Caco-2 (cell line): ENCODE data around the gene HADH. TPM values are rescaled to one million over a fixed set of nuclear protein-coding genes. Genes with fewer than 3 reads are reported as not detected.

Source experiments
- BruUV-seq: library from RNA; stranded (reverse); fragments of 400-500 nt; replicated peaks from 2 replicates; lab custom pipeline; 2021; lab: Mats Ljungman, UMichigan
- CTCF ChIA-PET: fragments of 300-600 bp; sonication (Branson Sonifier 250); formaldehyde crosslinking; loops from one replicate; lab custom pipeline; 2022; ENCODE audit warnings: antibody characterized with exemption; lab: Charles Lee
- POLR2A ChIA-PET: fragments of 300-600 bp; sonication (Branson Sonifier 250); formaldehyde crosslinking; loops from one replicate; lab custom pipeline; 2022; ENCODE audit warnings: antibody characterized with exemption; lab: Charles Lee
- DNase-seq, 2 experiments: peaks; one replicate each; pipeline versions ENCODE4 v3.0.0 to v3.0.0-alpha.2; 2020 to 2022
- H3K27me3 ChIP-seq: replicated peaks from 2 replicates; pipeline ENCODE4 v1.6.0; 2011; ENCODE audit warnings: low read length; ENCODE audit not compliant: control insufficient read depth, insufficient read depth
- H3K36me3 ChIP-seq: 2 replicates; pipeline ENCODE4 v1.5.1; 2011; ENCODE audit warnings: low read length; ENCODE audit not compliant: control insufficient read depth, insufficient read depth
- H3K4me1 ChIP-seq: fragments of 250-450 bp; sonication (Bioruptor Pico); 2 replicates; pipeline ENCODE4 v1.5.1; 2020; ENCODE audit warnings: mild to moderate bottlenecking
- H3K4me3 ChIP-seq: 2 replicates; pipeline ENCODE4 v1.5.1; 2011; ENCODE audit warnings: low read depth, mild to moderate bottlenecking, control low read depth, low read length
- H3K9me3 ChIP-seq: fragments of 250-450 bp; sonication (Bioruptor Pico); 2 replicates; pipeline ENCODE4 v1.5.1; 2020; ENCODE audit warnings: mild to moderate bottlenecking, moderate library complexity
- H3K27ac Mint-ChIP-seq: one replicate; pipeline ENCODE4 v1.8.0; 2022; ENCODE audit warnings: mixed read lengths; ENCODE audit not compliant: unreplicated experiment
- H3K27me3 Mint-ChIP-seq: one replicate; pipeline ENCODE4 v1.8.0; 2022; ENCODE audit warnings: mixed read lengths; ENCODE audit not compliant: insufficient read depth, unreplicated experiment
- H3K36me3 Mint-ChIP-seq: one replicate; pipeline ENCODE4 v1.8.0; 2022; ENCODE audit warnings: mild to moderate bottlenecking, mixed read lengths; ENCODE audit not compliant: insufficient read depth, unreplicated experiment
- H3K4me1 Mint-ChIP-seq: one replicate; pipeline ENCODE4 v1.8.0; 2022; ENCODE audit warnings: low read depth, mixed read lengths; ENCODE audit not compliant: unreplicated experiment
- H3K4me3 Mint-ChIP-seq: one replicate; pipeline ENCODE4 v1.8.0; 2022; ENCODE audit warnings: mild to moderate bottlenecking, moderate library complexity, mixed read lengths; ENCODE audit not compliant: unreplicated experiment
- H3K9me3 Mint-ChIP-seq: one replicate; pipeline ENCODE4 v1.8.0; 2022; ENCODE audit warnings: mixed read lengths; ENCODE audit not compliant: unreplicated experiment
- intact Hi-C: fragments of 100-400 bp; cut with micrococcal nuclease; formaldehyde crosslinking; loops from one replicate; pipeline ENCODE4 v1.10.0; 2022; ENCODE audit not compliant: unreplicated experiment
- total RNA-seq: library from RNA; stranded (reverse); gene quantifications from 2 replicates; pipeline ENCODE4 v1.2.3, GENCODE V29; 2022
- TF ChIP-seq, protein P1 (sequence below), 2 experiments: fragments of 200-600 bp in 1 of 2; IDR thresholded peaks; 1 replicate in 1 of 2; 2 replicates in 1 of 2; pipeline versions ENCODE4 v1.5.1 to v1.8.0; 2011 to 2022; ENCODE audit warnings: antibody characterized with exemption in 1 of 2, control low read depth in 1 of 2, inconsistent platforms in 1 of 2, low read depth in 1 of 2, low read length in 1 of 2, mild to moderate bottlenecking in 1 of 2, moderate library complexity in 1 of 2; ENCODE audit not compliant: insufficient read depth in 1 of 2, severe bottlenecking in 1 of 2, unreplicated experiment in 1 of 2

The HADH gene
- total RNA-seq, 1 experiment from 2014 or later: 35.8 TPM

DNA sequence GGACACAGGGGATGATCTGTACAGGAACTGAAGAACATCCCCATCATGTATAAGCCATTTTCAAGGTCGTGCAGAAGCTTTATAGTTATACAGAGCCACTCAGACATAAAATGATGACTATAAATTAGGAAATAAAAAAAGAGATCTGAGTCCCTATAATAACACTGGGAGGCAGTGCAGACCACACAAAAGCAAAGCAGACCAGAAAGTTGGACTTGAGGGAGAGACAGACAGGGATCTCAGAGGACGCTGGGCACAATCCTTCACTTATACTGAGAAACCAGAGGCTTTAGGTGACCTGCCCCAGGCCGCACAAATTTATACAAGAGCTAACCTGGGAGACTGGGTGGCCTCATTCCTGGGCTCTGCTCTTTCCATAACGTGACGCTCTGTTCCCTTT is 70.5 kb downstream of the HADH start:
- Mint-ChIP-seq H3K27ac (no peak overlapping the region), H3K36me3 (no peaks in the 10 kb centered on the region), H3K27me3 (no peaks in the 10 kb centered on the region), H3K4me1 (peaks cover 6% of the 10 kb centered on the region), H3K9me3 (no peaks in the 10 kb centered on the region), H3K4me3 (no peak overlapping the region)
- no TSS peak for BruUV-seq
- ChIA-PET CTCF (no interaction called here), POLR2A (no interaction called here)
- H3K36me3 ChIP-seq: no peaks in the 10 kb centered on the region
- H3K4me1 ChIP-seq: no peaks in the 10 kb centered on the region
- TF ChIP-seq, protein P1, sequence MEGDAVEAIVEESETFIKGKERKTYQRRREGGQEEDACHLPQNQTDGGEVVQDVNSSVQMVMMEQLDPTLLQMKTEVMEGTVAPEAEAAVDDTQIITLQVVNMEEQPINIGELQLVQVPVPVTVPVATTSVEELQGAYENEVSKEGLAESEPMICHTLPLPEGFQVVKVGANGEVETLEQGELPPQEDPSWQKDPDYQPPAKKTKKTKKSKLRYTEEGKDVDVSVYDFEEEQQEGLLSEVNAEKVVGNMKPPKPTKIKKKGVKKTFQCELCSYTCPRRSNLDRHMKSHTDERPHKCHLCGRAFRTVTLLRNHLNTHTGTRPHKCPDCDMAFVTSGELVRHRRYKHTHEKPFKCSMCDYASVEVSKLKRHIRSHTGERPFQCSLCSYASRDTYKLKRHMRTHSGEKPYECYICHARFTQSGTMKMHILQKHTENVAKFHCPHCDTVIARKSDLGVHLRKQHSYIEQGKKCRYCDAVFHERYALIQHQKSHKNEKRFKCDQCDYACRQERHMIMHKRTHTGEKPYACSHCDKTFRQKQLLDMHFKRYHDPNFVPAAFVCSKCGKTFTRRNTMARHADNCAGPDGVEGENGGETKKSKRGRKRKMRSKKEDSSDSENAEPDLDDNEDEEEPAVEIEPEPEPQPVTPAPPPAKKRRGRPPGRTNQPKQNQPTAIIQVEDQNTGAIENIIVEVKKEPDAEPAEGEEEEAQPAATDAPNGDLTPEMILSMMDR (IDR thresholded peaks at IDR 0.05; ENCODE audit: insufficient read depth in 1 of 2, low read depth in 1 of 2, low read length in 1 of 2, severe bottlenecking in 1 of 2, unreplicated experiment in 1 of 2): no peak
- no peaks in the 10 kb centered on the region for H3K27me3 ChIP-seq
- no peak for DNase-seq
- intact Hi-C loops: no loop called here
- no peak overlapping the region for H3K4me3 ChIP-seq
- no peaks in the 10 kb centered on the region for H3K9me3 ChIP-seq

DNA sequence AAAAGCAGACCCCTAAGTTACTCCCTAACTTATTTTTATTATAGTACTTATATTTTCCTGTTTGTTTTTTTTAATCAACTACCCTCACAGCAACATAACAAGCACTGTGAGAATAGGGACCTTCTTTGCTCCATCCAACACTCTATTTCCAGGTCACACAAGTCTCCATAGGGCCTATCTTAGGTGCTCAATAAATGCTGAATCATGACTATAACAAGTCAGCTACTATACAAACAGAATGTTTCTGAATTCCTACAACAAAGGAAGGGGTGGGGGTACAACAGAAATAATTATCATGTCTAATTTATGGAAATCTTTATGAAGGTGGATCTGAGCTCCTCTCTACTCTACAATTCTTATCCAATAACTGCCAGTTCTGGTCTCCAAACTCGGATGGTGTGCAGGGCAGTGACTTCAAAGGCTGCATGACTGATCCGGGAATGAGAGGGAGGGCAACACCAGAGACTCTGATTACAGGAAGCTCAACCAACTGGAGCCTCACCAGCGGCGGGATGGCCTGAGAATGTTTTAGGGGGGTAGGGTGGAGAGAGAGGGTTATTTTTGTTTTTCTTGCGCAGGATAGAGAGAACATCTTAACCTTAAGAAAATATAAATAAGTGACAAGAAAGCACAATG is 71.1 kb downstream of the HADH start:
- no peaks in the 10 kb centered on the region for H3K27me3 Mint-ChIP-seq
- no peaks in the 10 kb centered on the region for H3K9me3 Mint-ChIP-seq
- H3K36me3 Mint-ChIP-seq: no peaks in the 10 kb centered on the region
- no peak overlapping the region for H3K27ac Mint-ChIP-seq
- CTCF ChIA-PET: no interaction called here
- no peaks in the 10 kb centered on the region for H3K9me3 ChIP-seq
- intact Hi-C loops: no loop called here
- no peak for DNase-seq
- H3K4me1 ChIP-seq: no peaks in the 10 kb centered on the region
- H3K36me3 ChIP-seq: no peaks in the 10 kb centered on the region
- peaks cover 6% of the 10 kb centered on the region for H3K4me1 Mint-ChIP-seq
- H3K4me3 Mint-ChIP-seq: no peak overlapping the region
- no TSS peak for BruUV-seq
- H3K27me3 ChIP-seq: no peaks in the 10 kb centered on the region
- no peak overlapping the region for H3K4me3 ChIP-seq
- TF ChIP-seq, protein P1 (IDR thresholded peaks at IDR 0.05; ENCODE audit: insufficient read depth in 1 of 2, low read depth in 1 of 2, low read length in 1 of 2, severe bottlenecking in 1 of 2, unreplicated experiment in 1 of 2): no peak
- POLR2A ChIA-PET: no interaction called here

DNA sequence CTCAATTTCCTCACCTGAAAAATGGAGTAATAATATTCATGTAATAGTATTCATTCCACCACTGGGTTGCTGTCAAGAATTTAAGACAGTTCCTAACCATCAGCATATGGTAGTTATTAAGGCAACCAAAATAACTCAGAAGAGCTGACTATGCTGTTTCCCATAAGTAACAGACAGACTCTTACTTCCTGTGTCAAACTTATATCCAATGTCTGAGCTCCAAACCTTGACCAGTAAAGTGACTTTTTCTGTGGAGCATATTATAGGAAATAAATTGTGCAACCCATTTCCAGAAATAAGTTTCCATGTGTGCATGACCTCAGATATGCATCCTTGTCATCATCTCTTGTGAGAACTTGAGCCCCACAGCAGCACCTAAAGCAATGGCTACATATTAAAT is 78.8 kb downstream of the HADH start:
- Histone ChIP-seq H3K4me3 (no peak overlapping the region), H3K4me1 (no peaks in the 10 kb centered on the region), H3K9me3 (no peaks in the 10 kb centered on the region), H3K36me3 (no peaks in the 10 kb centered on the region), H3K27me3 (no peaks in the 10 kb centered on the region)
- Mint-ChIP-seq H3K4me3 (no peak overlapping the region), H3K27me3 (no peaks in the 10 kb centered on the region), H3K36me3 (peaks cover 5% of the 10 kb centered on the region), H3K27ac (no peak overlapping the region), H3K9me3 (no peaks in the 10 kb centered on the region), H3K4me1 (no peaks in the 10 kb centered on the region)
- CTCF ChIA-PET: no interaction called here
- POLR2A ChIA-PET: no interaction called here
- BruUV-seq: no TSS peak
- TF ChIP-seq, protein P1 (IDR thresholded peaks at IDR 0.05; ENCODE audit: insufficient read depth in 1 of 2, low read depth in 1 of 2, low read length in 1 of 2, severe bottlenecking in 1 of 2, unreplicated experiment in 1 of 2): no peak
- intact Hi-C loops: no loop called here
- DNase-seq: no peak
